ENCODE data around the gene FRMD4A. TPM values are rescaled to one million over a fixed set of nuclear protein-coding genes. Genes with fewer than 3 reads are reported as not detected.
A peak's percentile ranks its signal among the peaks of the same experiment; 100 is the strongest.

The FRMD4A gene
- total RNA-seq, 1 experiment from 2014 or later: 19.6 TPM

- no peak for DNase-seq
These were observed 438.7 kb downstream of the FRMD4A start for GRCh38 chr10:13892001-13892491.

More at GRCh38 chr10:13892001-13892491, 438.7 kb downstream of the FRMD4A start:
- H3K4ac ChIP-seq (ENCODE audit: low read depth, low read length): no peak overlapping the region; the same call in 1 of the 2 replicates
- H3T11ph ChIP-seq (ENCODE audit: low read length): no peak overlapping the region
- Mint-ChIP-seq H3K4me3 (peak overlapping the region; percentile 71 to 77), H3K4me1 (peaks cover 36 to 38% of the 10 kb centered on the region in 2 experiments), H3K36me3 (ENCODE audit: insufficient read depth in 1 of 3, low read depth in 3 of 3) (peaks cover 0 to 1% (median 0%) of the 10 kb centered on the region in 3 experiments; a peak in 1 of 7 replicates), H3K27ac (peak overlapping the region in 1 of 3 experiments; percentile 53; a peak in 1 of 7 replicates), H3K9me3 (peaks cover 2 to 5% of the 10 kb centered on the region in 2 experiments; a peak in 2 of 5 replicates), H3K27me3 (ENCODE audit: low read depth) (peaks cover 37% of the 10 kb centered on the region)
- no peak overlapping the region for H4K91ac ChIP-seq (ENCODE audit: insufficient read length, low read depth, low read length)
- no peak overlapping the region for H2BK15ac ChIP-seq (ENCODE audit: low read depth, low read length)
- H4K20me1 ChIP-seq (ENCODE audit: control insufficient read depth, insufficient read depth, insufficient read length): no peaks in the 10 kb centered on the region
- peak overlapping the region; percentile 87 for H2BK12ac ChIP-seq (ENCODE audit: insufficient read length, low read depth, low read length)
- H3K27ac ChIP-seq (ENCODE audit: insufficient read length, low read depth, low read length): no peak overlapping the region
- H3K14ac ChIP-seq (ENCODE audit: insufficient read depth, low read length): peak overlapping the region; percentile 88
- no peak for TF ChIP-seq CTCF (conservative IDR thresholded peaks at IDR 0.05)
- peaks cover 10% of the 10 kb centered on the region; the same call in 1 of the 2 replicates for H3K79me2 ChIP-seq (ENCODE audit: insufficient read depth, low read length)
- no peak overlapping the region for H3K23ac ChIP-seq (ENCODE audit: insufficient read length, low read depth, low read length)
- peak overlapping the region; percentile 86 for H2BK20ac ChIP-seq (ENCODE audit: low read depth, low read length, poor library complexity, severe bottlenecking)
- no peaks in the 10 kb centered on the region for H3K9me3 ChIP-seq (ENCODE audit: control insufficient read depth, low read depth, low read length)
- H2AFZ ChIP-seq (ENCODE audit: low read length): no peak overlapping the region
- no peaks in the 10 kb centered on the region; the same call in 1 of the 2 replicates for H3K27me3 ChIP-seq (ENCODE audit: insufficient read depth, low read length)
- H3K56ac ChIP-seq (ENCODE audit: insufficient read length, low read depth, low read length): no peak overlapping the region
- H2BK120ac ChIP-seq (ENCODE audit: low read depth, low read length, poor library complexity, severe bottlenecking): no peak overlapping the region
- WGBS (ENCODE audit: extremely low coverage, insufficient read length, low lambda C conversion rate): no CpG with 5 or more reads among the region's 30 CpGs
- H3K79me1 ChIP-seq (ENCODE audit: insufficient read depth, low read depth, low read length, poor library complexity, severe bottlenecking): no peaks in the 10 kb centered on the region
- H3K4me2 ChIP-seq (ENCODE audit: insufficient read depth, insufficient read length, low read length): peak overlapping the region; percentile 64
- H2AK5ac ChIP-seq (ENCODE audit: insufficient read length, low read length): no peak overlapping the region
- H3K9ac ChIP-seq (ENCODE audit: extremely low read depth, insufficient read length, low read length): peak overlapping the region; percentile 51
- H4K5ac ChIP-seq (ENCODE audit: insufficient read length, low read depth, low read length): no peak overlapping the region
- peak overlapping the region; percentile 86 for H3K18ac ChIP-seq (ENCODE audit: insufficient read length, low read depth, low read length)
- no peak overlapping the region for H2BK5ac ChIP-seq (ENCODE audit: insufficient read length, low read length)
- no peak overlapping the region for H4K8ac ChIP-seq (replicated peaks; ENCODE audit: insufficient read length, low read depth, low read length)
- H3K23me2 ChIP-seq (ENCODE audit: insufficient read length, low read depth, low read length, poor library complexity, severe bottlenecking): peaks cover 14% of the 10 kb centered on the region
- peaks cover 4% of the 10 kb centered on the region; the same call in 1 of the 2 replicates for H3K4me1 ChIP-seq (ENCODE audit: insufficient read depth, low read length)

All from H9 (cell line).